ENCODE results near the gene AKAP11.
A peak's percentile ranks its signal among the peaks of the same experiment; 100 is the strongest.
"Not testable (repeated sequence)": the region's sequence is repeated elsewhere in the genome, so short reads cannot be mapped to it uniquely, and the experiment has no call there.

AKAP11 gene, protein sequence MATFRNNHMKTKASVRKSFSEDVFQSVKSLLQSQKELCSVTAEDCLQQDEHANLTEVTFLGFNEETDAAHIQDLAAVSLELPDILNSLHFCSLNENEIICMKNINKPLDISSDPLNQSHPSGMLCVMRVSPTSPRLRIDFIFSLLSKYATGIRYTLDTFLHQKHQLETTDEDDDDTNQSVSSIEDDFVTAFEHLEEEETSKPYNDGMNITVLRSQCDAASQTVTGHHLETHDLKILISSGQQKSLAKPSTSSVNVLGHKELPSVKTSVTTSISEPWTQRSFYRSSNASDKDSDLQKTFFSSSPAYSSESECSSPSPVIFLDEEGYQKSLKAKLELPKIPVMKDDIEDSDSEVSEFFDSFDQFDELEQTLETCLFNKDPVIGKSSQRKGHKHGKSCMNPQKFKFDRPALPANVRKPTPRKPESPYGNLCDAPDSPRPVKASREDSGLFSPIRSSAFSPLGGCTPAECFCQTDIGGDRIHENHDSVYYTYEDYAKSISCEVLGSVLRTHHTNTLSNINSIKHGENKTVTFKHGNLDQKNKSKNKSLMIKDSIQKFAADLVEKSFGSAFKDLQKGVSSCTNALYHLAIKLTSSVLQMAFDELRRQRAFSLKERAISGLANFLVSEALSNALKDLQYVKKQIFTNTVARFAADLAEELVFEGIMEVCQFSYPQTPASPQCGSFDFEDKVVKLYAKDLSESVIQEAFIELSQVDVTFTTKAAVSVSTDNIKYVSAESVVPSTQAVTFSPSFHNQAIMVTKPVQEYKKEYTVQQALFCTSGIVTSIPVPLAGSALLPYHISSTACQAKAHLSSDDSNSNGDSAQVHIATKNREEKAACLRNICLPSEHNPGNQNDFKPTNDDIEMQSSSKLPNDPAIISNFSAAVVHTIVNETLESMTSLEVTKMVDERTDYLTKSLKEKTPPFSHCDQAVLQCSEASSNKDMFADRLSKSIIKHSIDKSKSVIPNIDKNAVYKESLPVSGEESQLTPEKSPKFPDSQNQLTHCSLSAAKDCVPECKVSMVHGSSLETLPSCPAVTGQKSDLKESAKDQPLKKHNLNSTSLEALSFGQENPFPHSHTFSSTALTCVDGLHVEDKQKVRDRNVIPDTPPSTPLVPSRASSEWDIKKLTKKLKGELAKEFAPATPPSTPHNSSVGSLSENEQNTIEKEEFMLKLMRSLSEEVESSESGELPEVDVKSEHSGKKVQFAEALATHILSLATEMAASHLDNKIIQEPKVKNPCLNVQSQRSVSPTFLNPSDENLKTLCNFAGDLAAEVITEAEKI (N-terminal part only)

DNA sequence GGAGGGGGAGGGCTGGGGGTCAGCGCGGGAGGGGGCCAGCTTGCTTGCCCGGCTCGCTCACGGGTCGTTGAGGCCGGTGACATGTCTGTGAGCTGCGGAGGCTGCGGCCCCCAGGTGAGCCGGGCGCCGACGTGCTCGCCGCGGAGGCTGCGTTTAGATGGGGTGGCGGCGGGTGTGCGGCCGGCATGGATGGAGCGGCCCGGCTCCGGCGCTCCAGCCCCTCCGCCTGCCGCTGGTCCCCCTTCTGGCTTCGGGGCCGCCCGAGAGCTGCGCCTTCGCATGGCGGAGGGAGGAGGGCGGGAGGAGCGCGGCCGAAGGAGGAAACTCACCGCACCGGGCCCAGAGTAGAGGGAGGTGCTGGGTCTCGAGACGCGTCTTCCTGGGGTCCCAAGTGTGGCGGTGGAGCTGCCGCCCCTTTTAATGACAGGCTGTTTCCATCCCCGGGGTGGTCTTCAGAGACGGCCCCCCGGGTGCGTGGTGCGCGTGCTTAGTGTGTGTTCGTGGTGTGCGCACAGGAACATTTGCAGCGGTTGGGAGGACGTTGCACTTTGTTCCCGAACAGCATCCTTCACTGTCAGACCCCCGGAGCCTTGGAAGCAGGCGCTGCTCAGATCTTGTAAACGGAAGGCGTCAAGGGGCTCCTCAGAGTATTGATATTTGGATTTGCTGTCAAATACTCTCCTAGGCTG lies at the start of gene AKAP11:
AKAP11 (plus strand) TSS at position 38 of the 689 bp plus-strand sequence. CDS start 14,197 bp downstream, outside the sequence.
- peak; percentile 53 for DNase-seq

DNA sequence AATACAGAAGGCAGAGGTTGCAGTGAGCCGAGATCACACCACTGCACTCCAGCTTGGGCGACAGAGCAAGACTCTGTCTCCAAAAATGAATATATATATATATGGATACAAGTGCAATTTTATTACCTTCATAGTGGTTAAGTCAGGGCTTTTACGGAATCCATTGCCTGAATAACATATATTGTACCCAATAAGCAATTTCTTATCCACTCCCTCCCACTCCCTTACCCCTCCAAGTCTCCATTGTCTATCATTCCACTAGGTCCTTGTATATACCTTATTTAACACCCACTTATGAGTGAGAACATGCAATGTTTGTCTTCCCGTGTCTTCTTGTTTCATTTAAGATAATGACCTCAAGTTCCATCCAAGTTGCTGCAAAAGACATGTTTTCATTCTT lies 48.3 kb upstream of the AKAP11 start:
- DNase-seq, result no peak

DNA sequence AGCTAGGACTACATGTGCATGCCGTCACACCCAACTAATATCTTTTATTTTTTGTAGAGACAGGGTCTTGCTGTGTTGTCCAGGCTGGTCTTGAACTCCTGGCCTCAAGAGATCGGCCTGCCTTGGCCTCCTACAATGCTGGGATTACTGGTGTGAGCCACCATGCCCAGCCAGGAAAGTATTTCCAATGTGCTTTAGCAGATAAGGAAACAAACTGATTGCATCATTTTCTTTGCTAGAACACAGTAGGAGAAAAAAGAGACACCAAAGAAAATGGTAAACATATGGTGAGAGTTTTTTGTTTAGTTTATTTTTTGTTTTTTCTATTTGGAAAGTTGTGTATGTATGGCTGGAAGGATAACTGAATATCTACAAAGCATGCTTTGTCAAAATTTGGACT lies 46.9 kb upstream of the AKAP11 start:
- no peak for DNase-seq

DNA sequence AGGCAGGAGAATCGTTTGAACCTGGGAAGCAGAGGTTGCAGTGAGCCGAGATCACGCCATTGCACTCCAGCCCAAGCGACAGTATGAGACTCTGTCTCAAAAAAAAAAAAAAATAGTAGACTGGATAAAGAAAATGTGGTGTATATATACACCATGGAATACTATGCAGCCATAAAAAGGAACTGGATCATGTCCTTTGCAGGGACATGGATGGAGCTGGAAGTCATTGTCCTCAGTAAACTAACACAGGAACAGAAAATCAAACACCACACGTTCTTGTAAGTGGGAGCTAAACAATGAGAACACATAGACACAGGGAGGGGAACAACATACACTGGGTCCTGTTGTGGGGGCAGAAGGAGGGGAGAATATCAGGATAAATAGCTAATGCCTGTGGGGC lies 45.2 kb upstream of the AKAP11 start:
- not testable (repeated sequence) for DNase-seq

DNA sequence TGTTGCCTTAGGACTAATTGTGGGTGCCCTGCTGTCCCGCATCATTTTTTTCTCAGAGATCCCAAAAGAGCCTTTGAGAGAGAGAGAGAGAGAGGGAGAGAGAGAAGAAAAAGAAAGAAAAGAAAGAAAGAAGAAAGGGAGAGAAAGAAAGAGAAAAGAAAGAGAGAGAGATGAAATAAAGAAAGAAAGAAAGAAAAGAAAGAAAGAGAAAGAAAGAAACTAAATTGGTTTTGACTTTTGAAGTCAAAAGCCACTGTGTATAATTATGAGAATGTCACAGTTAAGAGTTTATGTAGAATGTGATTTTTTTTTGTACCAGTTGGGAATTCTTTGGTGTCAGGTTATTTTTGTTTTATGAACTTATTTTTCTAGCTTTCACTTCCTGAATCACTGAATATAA lies 43.4 kb upstream of the AKAP11 start:
- DNase-seq, result no peak

DNA sequence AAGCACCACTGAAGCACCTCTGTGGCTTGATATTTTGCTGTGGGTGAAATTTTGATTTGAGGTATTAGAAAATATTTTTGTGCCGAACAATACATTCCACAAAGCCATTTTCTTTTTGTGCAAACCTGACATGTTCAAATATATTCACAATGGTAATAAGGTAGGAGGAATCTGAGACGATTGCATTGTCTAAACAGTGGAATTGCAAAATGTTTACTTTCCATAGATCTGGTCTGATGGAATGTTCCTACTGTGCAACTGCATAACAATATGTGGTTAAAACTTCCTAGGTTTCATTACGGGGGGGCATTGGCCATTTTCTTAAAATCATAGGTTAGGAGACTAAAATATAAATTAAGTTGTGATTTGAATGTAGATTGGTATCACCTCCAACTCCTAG lies 42.7 kb upstream of the AKAP11 start:
- no peak for DNase-seq

DNA sequence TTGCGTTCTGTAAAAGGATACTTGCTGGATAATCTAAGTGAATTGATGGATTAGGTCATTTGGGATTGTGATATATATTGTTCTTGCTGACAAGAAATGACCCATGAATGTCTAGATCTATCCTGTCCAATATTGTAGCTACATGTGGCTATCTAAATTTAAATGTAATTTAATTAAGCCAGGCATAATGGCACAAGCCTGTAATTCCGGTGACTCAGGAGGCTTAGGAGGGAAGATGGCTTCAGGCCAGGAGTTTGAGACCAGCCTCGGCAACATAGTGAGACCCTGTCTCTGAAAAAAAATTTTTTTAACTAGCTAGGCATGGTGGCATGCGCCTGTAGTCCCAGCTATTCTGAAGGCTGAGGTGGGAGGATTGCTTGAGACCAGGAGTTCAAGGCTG lies 39.3 kb upstream of the AKAP11 start:
- DNase-seq, result no peak

DNA sequence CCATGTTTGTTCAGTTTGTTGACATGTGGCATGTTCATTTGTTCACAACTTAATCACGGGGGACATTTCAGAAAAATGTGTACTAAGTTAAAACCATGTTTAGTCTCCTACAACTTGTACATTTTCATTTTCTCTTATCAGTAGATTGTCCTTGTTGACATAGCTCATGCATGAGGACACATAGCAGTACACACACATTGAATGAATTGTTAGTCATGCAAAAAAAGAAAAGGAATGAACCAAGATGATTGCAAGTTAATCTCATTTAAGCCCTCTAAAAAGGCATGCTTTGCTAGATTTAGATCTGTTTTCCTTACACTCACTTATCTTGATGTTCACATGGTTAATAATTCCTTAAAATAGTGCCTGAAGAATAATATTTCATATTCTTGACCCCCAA lies 38.2 kb upstream of the AKAP11 start:
- no peak for DNase-seq

DNA sequence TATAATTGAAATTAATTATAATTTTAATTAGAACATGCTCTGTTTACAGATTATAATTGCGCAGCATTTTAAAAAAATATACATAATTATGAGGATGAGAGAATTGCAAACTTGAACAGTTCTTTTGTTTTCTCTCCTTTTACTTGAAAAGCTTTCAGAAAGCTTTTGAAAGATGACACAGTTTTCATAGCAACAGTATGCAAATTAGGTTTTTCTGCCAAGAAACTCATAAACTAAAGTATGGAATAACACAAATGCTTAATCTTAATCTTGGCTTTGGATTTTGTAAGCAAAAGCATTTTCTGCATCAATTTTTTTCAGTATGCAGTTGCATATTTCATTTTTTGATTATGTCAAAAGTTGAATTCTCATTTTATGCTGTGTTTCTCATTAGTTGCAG lies 32.8 kb upstream of the AKAP11 start:
- DNase-seq, result no peak

DNA sequence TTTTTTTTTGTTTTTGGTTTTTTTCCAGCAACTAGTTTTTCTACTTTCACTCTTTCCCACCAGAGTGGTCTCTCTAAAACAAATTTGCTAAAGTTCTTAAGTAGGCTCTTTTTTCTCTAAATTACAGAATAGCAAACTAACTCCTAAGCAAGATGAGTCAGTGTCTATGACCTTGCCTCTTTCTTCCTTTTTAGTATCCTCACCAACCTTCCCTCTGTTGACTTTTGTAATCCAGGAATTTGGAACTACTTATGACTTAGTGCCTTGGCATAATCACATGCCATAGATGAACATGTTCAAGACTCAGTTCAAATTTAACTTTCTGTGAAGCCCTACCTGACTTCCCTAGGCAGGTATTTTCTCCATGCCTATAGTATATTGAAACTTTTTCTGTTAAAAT lies 32.3 kb upstream of the AKAP11 start:
- no peak for DNase-seq

DNA sequence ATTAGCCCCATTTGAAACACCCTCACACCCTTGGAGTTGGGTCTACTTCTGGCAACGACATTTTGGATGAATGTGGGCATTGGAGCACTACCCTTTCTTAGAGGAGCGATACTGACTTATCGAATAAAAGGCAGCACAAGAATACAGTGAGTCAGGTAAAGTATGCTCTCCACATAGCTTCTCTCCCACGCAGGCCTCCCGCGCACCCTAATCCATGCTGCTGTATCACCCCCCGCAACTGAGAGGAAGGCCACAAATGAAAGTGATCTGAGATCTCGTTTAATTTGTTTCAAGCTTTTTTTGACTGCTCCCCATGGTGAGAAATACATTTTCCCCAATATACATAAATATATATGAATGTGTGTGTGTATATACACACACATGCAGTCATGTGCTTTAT lies 25.4 kb upstream of the AKAP11 start:
- DNase-seq, result no peak

DNA sequence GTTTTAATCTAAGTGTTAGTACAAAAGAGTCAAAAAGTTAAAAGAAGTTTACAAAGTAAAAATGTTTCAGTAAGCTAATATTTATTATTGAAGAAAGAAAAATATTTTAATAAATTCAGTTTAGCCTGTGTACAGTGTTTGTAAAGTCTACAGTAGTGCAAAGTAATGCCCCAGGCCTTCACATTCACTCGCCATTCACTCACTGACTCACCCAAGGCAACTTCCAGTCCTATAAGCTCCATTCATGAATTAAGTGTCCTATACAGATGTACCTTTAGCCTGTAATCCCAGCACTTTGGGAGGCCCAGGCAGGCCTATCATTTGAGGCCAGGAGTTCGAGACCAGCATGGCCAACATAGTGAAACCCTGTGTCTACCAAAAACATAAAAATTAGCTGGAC lies 24.1 kb upstream of the AKAP11 start:
- no peak for DNase-seq

DNA sequence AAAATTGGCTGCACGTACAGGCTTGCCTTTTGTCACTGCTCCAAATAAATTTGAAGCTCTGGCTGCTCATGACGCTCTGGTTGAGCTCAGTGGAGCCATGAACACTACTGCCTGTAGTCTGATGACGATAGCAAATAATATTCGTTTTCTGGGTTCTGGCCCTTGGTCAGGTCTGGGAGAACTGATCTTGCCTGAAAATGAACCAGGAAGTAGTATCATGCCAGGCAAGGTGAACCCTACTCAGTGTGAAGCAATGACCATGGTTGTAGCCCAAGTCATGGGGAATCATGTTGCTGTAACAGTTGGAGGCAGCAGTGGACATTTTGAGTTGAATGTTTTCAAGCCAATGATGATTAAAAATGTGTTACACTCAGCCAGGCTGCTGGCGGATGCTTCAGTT lies 16.1 kb upstream of the AKAP11 start:
- no peak for DNase-seq

DNA sequence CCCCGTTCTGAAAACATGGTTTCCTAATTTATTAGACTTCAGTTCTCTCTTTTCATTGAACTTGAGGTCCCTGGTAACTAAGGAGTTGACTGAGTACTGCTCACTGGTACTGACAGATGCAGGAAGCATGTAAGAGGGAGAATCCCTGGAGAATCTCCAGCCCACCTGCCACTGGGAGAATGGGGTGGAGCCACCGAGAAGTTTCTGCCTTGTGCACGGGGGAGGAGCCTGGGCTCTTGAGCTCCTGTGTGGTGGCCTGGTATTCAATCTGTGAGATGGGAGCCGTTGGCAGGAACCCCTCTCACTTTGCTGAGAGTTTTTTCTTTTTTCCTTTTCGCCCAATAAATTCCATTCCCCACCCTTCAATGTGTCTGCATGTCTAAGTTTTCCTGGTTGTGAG lies 13.2 kb upstream of the AKAP11 start:
- DNase-seq, result no peak

DNA sequence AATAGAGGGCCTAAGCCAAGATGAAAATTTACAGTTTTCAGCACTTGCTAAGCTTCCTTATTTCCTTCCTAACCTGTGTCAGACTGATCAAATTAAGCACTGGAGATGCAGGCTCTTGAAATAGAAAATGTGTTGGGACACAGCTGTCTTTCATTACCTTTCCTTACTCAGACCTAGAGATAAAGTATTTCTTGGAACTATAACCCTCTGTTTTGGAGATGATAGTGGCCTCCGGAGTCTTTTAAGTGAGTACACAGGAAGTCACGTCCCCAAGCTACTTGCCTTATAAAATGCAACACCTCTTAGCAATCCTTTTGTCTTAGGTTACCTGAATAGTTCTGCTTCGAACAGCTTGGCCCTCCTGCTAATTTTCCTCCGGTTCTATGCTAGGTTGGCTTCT lies 12.4 kb upstream of the AKAP11 start:
- DNase-seq, result no peak

DNA sequence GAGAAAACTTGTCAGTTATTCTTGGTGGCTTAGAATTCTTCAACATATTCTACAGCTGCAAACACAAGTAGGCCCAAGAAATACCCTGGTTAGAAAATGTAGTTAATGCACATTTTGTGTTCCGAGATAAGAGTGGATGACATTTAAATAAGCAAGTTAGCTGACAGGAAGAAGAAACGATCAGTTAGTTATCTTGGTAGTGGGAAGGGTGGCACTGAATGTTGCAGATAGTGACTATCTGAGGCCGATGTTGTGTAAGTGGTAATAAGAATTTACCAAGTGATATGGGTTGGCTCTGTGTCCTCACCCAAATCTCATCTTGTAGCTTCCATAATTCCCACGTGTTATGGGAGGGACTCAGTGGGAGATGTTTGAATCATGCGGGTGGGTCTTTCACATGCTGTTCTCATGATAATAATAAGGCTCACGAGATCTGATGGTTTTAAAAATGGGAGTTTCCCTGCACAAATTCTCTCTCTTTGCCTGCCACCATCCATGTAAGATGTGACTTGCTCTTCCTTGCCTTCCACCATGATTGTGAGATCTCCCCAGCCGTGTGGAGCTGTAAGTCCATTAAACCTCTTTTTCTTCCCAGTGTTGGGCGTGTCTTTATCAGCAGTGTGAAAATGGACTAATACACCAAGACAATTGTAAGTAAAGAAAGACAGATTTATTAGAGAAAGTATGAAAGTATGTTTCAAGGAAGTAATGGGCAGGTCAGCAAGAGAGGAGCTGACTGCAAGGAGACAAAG lies 10.9 kb upstream of the AKAP11 start:
- DNase-seq, result no peak

DNA sequence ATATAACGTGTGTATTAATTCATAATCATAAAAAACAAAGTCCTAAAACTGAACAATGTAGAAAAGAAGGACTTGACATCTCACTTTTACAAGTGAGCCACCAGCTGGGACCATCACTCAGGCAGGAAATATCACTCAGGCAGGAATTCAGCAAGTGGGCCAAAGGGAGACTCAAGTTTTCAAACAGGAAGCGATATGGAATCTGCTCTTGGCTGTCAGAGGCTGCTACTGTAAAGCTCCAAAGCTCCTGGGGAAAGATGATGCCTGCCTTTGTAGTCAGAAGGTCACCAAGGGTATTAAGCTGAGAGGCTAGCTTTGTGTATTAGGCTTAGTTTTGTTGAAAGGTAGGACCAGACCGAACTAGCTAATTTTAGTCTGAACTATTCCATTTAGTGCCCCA lies 5.5 kb upstream of the AKAP11 start:
- no peak for DNase-seq

DNA sequence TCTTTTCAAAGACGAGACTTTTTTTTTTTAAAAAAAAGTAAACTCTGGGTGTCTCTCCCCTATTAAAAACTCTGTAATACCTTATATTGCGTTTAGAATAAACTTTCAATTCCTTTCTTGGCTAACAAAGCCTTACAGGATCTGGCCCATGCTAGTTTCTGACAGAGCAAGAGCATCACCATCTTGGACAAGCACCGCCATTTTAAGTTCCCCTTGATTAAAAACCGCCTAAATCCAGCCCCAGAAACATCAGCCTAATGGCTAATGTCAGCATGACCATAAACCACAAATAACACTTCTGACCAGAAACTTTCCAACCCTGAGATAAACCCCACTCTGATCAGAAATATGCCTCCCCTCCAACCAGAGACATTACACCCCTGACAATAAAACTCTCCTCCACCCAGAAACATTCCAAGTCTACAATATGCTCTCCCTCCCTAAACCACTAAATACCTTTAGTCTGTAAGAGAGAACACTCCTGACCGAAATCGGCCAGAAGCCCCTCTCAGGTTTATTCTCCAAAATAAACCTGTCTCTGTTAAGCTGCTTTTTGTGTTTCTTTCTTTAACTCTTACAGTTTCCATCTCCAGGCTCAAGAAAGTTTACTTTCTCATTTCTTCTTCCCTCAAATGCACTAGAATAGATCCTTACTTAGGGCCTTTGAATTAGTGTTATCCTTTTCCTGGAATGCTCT lies 1.6 kb upstream of the AKAP11 start:
- no peak for DNase-seq

DNA sequence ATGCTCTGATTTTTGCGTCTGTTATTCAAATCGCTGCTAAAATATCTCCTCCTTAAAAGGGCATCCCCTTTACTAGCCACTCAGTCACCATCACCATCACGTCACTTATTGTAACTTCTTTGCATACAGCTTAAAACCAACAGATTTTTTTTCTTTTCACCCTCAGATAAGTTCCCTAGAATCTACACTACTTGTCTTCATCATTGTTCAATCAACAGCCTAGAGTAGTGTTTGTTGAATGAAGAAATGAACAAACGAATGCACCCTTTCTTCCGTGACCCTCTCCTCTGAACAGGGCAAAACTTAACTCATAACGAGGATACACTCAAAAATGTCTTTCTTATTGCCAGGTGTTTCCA lies 1.1 kb upstream of the AKAP11 start:
- no peak for DNase-seq

DNA sequence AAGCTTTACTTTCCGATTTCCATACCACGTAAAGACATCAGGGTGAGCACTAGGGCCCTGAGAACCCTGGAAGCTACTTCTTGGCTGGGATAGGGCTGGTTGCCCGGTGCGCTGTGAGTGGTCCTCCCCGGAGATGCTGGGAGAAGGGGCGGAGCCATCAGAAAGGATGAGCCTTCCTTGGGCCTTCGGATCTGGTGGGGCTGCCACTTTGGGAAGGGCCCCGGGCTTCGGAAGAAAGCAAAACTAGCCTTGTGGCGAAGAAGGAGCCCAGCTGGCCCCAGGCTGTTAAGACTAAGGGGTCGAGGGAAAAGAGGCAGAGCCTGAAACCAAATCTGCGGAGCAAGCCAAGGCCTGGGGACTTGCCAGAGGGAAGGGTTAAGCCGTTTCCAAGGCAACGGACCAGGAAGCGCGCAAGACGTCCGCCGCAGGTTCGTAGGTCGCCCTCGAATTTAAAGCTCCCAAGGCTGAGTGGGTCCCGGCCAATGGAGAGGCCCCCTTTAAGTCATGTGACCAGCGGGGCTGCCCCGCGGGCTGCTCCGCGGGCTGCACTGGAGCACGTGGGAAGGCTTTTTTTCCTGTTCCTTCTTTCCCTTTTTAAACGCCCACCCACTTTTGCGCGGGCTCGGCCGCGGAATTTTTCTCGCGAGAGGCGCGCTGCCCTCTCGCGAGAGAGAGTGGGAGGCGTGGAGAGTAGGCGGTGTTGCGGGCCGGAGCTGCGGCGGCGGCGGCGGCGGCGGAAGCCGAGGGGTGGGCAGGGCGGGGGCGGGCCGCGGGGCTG lies 426 bp upstream of the AKAP11 start:
- DNase-seq, result peak; percentile 95

DNA sequence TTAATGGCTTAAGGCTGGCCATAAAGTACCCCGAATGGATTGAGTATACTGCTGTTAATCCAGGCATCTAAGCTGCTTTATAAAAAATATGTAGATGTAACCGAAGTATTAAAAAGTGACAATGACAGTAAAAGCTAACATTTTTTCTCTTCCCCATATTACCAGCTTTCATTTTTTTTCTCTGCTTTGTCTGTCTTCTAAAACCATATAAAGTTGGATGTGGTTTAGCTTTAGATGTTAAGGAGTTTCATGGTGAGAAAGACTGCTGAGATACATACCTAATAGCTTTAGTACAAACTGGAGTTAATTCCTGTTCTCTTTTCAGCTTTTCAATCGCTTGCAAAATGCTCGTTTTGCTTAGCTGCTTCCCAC lies 838 bp downstream of the AKAP11 start:
- no peak for DNase-seq
